Inferior parietal cortex (tissue), 1 donor: ENCODE measurements around the gene KRT75.

Experiments used
- DNase-seq: peaks from one replicate; pipeline ENCODE4 v3.0.0-alpha.2; 2016; ENCODE audit errors: extremely low spot score

The KRT75 gene

GRCh38 chr12:52439845-52440244 lies 5.7 kb upstream of the KRT75 start:
- no peak for DNase-seq

GRCh38 chr12:52439420-52439819 lies 5.2 kb upstream of the KRT75 start:
- DNase-seq: no peak

DNA sequence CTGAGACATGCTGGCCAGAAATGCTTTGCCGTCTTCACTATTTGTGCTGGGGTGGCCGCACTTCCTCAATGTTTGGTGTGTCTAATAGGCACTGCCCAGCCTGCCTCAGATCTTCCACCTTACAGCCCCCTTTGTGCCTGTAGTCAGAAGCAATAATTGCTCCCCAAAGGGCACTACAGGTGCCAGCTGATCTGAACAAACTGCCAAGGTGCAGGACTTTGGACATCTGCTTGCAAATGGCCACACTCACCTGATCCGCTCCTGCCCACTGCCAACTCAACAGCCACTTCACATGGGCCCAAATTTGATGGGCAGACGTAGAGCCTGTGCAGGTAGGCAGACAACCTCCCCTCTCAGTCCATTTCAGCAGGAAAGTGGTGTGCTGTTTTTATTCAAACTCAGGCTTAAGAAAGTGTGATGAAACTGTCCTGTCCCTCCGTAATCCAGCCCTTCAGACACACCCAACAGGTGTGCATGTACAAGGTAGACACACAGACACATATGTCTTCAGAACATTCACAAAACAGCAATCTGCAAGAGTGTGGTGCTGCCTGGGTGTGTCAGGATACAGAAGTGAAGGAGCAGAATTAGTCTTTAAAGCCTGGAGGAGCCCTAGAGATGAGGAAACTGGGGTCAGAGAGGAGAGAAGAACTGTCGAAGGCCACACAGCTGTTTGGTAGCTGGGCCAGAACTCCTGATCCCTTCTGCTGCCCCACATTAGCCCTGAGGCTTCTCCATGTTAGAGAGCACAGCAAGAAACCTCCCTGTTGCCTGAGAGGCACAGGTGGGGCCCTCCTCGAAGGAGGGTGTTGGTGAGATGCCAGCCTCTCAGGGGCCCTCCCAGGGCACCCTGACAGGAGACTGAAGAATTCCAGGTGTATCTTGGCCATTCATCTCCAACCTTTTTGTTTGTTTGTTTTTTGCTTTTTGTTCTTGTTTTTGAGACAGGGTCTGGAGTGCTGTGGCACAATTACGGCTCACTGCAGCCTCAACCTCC lies 4.4 kb upstream of the KRT75 start:
- no peak for DNase-seq

GRCh38 chr12:52437508-52437907 lies 3.3 kb upstream of the KRT75 start:
- DNase-seq: no peak

DNA sequence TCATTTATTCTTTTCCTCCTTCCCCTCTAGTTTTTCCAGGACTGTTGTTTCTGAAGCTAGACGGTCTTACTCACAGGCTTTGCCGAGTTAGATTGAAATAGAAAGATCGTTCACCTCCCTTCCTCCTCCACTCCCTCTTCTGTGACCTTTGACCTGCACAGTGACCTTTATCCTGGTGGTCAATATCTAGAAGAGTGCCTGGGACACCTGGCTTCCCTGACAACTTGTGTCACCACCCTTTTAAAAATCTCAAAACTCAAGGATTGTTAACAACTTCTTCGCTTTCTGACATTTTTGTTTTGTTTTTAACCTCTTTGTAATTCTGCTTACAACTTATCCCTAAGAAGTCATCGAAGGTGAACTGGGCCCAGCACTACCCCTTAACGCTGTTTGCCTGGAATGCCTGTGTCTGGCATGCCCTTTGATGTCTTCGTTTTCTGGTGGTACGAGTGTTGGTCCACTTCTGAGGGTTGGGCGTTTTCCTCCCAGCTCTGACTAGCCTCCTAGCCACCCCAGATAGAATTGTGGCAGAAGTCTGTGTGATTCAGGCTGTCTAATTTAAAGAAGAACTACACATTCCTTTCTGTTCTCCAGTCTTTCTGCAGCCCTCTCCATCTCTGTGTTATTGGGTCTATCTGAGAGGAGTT lies 2.8 kb upstream of the KRT75 start:
- DNase-seq: no peak

DNA sequence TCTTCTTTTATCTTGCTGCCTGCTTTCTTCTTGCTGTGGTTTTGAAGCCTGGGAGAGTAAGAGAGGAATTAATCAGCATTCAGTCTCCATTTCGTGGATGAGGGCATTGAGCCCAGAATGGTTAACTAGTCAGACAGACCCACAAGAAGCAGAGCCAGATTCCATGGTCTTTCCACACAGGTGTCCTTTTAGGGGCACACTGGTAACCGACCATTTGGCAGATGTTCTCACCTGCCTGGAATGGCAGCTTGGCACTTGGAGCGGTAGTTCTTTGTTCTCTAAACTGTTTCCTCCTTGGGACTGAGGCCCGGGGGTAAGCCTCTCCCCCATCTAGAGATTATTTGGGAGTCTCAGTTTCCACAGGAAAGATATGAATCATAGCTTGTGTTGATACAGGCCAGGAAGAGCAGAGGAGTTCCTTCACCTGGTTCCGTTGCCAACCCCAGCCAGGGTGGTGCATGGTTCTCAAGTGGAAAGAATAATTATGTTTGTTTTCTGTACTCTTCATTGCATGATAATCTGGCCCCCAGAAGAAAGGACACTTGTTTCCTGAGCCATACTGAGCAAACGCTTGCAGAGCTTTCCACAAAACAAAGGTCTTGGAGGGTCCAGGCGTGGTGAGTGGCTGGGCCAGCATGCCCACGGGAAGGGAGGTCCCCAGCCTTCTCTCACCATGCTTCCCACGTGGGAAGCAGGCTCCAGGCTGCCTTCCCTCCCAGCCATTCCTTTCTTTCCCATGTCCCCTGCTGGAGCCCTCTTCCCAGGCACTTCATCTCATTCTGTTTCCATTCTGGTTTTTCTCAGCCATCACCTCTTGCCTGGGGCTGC lies 2.0 kb upstream of the KRT75 start:
- no peak for DNase-seq

DNA sequence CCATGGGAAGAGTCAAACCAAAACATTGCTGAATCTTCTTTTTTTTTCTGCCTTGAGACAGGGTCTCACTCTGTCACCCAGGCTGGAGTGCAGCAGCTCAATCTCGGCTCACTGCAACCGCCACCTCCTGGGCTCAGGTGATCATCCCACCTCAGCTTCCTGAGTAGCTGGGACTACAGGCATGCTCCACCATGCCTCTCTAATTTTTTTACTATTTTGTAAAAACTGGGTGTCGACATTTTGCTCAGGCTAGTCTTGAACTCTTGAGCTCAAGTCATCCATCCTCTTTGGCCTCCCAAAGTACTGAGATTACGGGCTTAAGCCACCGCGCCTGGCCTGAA lies 1.5 kb upstream of the KRT75 start:
- DNase-seq: no peak

DNA sequence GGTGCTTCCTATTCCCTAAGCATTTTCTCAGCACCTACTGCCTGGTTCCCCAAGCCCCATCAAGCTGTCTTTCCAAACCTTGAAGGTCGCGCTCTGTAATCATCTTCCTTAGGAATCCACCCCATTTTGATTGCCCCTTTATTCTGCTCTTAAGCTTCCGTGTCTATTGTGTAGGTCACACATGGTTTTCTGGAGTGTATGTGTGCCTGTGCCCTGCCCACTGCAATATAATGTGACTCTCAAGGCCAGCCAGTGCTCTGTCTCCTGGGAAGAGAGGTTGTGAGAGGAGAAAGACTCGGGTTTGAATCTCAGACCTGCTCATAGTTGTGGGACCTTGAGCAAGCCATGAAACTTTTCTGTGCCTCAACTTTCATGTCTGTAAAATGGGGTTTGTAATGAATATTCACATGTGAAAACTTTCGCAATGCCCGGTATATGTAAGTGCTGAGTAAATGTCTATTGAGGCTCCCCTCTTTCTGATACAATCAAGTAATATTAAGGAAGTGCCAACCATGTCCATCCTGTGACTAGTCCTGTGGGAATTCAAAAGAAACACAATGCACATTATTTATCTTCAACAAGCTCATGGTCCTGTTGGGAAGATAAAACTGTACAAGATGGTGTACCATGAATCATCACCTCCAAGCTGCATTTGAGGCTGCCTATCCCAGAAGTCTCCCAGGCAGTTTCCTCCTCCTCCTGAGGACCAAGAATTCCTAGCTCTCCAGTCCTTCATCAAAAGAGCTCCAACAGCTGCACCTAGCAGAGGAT lies 774 bp upstream of the KRT75 start:
- no peak for DNase-seq

GRCh38 chr12:52433501-52434080 lies 580 bp downstream of the KRT75 start:
- no peak for DNase-seq

GRCh38 chr12:52432559-52433207 lies 1.5 kb downstream of the KRT75 start:
- DNase-seq: no peak

GRCh38 chr12:52428121-52428520 lies 6.0 kb downstream of the KRT75 start:
- DNase-seq: no peak

- no peak for DNase-seq
Observed at GRCh38 chr12:52427083-52427482, 7.1 kb downstream of the KRT75 start.

DNA sequence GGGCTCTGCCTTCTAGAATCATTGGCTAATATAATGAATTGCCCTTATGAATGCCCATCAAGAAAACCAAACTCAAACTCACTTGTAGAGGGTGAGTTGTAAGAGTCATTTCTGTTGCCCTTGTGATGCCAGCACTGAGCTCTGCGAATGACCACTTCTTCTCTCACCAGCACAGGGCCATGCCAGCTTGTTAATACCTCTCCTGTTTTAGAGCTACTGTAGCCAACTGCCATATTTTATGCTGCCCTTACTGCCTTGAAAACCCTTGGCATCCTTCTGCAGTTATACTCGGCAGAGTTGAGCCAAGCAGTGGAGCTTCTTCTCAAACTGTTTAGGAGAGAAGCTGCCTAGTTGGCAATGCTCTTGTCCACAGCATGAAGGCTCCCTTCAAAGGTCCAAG lies 8.1 kb downstream of the KRT75 start:
- DNase-seq: no peak

DNA sequence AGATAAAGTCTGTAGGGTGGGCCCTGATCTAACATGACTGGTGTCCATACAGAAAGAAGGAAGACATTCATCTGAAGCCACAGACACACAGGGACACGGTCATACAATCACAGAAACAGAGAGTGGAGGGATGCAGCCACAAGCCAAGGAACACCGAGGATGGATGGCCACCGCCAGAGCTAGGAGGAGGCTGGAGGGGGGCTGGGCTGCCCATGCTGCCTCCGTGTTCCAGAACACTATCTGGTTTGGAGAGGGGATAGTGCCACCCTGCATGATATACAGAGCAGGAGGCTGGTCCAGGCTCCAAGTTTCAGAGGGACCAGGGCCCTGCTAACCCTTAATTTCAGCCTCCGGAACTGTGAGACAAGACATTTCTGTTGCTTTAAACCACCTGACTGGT lies 8.7 kb downstream of the KRT75 start:
- DNase-seq: no peak

DNA sequence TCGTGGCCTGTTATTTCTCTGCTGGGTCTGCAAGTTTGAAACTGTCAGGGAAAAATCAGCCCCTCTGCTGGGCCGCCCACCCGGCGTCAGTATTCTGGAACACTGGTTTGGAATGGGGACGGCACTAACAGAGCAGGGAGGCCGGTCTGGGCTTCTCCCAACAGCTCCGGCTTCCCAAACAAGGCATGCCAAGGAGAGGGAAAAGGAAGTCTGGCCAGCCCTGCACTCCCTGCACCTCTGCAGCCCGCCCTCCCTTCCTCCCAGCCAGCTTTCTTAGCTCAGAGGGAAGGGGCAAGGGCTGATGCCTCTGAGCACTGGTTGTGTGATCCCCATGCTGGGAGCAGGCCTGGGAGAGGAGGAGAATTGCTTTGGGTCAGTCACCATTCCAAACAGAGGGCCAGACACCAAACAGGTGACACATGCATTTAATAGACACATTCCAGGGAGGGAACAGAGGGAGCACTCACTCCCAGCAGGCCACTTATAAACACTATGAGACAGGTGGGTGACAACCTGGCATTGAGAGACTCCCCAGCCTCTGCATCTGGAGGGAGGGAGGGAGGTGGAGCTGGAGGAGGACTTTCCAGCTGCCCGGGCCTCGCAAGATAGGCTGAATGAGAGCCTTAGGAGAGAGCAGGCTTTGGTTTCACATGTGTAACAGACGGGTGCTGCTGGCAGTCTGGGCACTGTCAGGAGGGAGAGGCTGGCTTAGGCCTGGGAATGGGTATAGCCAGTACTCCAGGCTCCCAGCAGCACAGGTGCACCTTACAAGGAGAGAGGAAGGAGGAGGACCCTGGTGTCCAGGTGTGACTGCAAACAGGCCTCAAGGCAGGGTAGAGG lies 10.3 kb downstream of the KRT75 start:
- DNase-seq: no peak

DNA sequence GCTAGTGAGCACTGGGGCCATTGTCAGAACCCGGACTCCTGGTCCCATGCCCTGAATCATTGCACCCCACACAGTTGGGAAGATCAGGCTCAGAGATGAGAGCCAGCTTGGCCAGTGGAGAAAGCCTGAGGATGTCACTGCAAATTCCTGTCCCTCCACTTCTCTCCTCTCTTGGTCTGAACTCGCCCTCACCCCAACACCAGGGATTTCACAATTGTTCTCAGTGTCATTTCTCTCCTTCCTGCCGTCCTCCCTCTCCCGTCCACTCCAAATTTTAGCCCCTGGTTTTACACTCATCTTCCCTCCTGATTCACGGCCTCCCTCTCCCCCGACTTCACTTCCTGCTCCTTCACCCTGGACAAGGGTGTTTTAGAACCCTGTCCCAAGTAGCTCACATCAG lies 11.1 kb downstream of the KRT75 start:
- DNase-seq: no peak

DNA sequence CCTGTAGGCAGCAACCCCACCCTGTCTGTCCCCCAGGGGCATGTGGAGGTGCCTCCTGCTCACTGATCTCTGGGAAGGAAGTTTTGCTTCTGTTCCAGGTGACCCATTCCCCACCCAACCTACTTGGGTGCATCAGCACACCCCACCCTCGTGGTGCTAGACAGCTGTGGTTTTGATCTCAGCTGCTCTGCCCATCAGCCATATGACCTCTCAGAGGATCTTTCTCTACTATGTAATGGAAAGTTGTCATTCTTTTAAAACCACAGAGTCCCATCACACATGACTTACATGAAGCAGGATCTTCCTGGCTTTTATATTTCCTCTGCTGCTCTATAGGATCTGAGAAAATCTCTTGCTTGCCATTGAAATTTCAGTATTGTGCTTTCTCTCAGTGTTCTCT lies 14.5 kb downstream of the KRT75 start:
- DNase-seq: no peak

DNA sequence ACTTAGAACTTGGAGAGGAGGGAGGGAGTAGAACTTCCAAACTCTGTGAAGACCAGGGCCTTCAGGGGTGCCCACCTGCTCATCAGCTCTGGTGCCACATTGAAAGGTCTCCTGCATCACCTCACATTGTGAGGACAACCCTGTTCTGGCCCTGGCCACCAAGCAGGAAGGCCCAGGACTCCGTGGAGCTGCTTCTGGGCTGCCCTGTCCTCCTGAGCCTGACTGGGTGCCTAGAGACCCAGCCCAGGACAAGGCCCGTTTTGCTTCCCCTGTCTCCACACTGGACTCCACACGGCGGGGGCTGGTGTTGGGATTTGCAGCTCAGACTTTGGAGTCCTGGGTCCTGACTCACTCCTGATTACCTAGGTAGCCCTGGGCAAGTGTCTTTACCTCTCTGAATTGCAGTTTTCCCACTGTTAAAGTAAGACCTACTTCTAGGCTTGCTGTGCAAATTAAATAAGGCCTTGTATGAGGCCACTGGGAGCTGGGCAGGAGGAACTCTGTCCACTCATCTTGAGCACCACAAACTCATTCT lies 15.5 kb downstream of the KRT75 start:
- no peak for DNase-seq

- DNase-seq: no peak
Observed at GRCh38 chr12:52417740-52418139, 16.4 kb downstream of the KRT75 start.

DNA sequence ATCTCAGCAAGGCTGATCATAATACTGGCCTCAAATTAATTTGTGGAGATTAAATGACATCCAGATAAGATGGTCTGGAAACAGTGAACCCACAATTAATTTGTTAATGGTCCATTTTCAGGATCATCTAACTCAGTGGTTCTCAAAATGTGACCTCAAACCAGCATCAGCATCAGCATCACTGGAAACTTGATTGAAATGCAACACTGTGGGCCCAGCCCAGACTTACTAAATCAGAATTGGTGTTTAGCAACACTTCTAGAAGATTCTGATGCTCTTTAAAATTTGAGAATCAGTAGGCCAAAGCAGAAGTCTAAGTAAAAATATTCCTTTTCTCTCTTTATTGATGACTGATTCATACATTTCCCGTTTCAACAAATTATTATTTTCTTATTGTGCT lies 17.4 kb downstream of the KRT75 start:
- DNase-seq: no peak
